K562 (cell line): ENCODE measurements around the gene PITPNM3. TPM values are rescaled to one million over a fixed set of nuclear protein-coding genes. Genes with fewer than 3 reads are reported as not detected.

ENCODE experiments used
- ADNP ChIP-seq: fragments of 200-800 bp; sonication (Bioruptor generic); IDR thresholded peaks from 2 replicates; pipeline ENCODE4 v1.6.1; 2016; ENCODE audit warnings: missing genetic modification characterization, missing compliant biosample characterization
- POLR3A ChIP-seq: IDR thresholded peaks from 2 replicates; pipeline ENCODE4 v1.6.1; 2011; ENCODE audit warnings: borderline replicate concordance, mild to moderate bottlenecking, moderate library complexity; ENCODE audit not compliant: insufficient read length, insufficient read depth; ENCODE audit errors: extremely low read depth
- SMARCA5 ChIP-seq: fragments of 450-650 bp; IDR thresholded peaks from 2 replicates; pipeline ENCODE4 v1.6.1; 2016
- WHSC1 ChIP-seq: IDR thresholded peaks from one replicate; pipeline ENCODE4 v1.6.1; 2012; ENCODE audit warnings: low read length, control low read depth, inconsistent platforms
- ZNF76 ChIP-seq: fragments of 250-450 bp; sonication (Bioruptor Pico); IDR thresholded peaks from 2 replicates; pipeline ENCODE4 v1.4.0; 2020; ENCODE audit warnings: mild to moderate bottlenecking, moderate library complexity, borderline replicate concordance
- polyA plus RNA-seq, 8 experiments: library from polyadenylated mRNA; depleted of rRNA in 4 of 8; stranded (reverse) in 5 of 8; unstranded in 3 of 8; fragments of >200 nt; fragmentation: Nextera tagmentation in 2 of 8; fragmentation: Illumina TruSeq in 1 of 8; extraction: Ambion mirVana in 2 of 8; extraction: Trizol in 1 of 8; gene quantifications; 2 replicates each; pipeline versions ENCODE4 v1.2.1 to v1.2.3, GENCODE V29; 2011 to 2014; ENCODE audit warnings: inconsistent platforms in 1 of 8, missing spikeins in 1 of 8
- total RNA-seq, 7 experiments: library from RNA; depleted of rRNA in 6 of 7; stranded (reverse); fragments of >200 nt in 6 of 7; fragmentation: Illumina TruSeq in 2 of 7; extraction: Trizol in 2 of 7; gene quantifications; 2 replicates each; pipeline versions ENCODE4 v1.2.1 to v1.2.3, GENCODE V29; 2011 to 2021; ENCODE audit warnings: low replicate concordance in 1 of 7
- TF ChIP-seq, protein P1 (sequence below): fragments of 450-650 bp; IDR thresholded peaks from 2 replicates; pipeline ENCODE4 v1.6.1; 2017; ENCODE audit warnings: antibody characterized with exemption, mild to moderate bottlenecking
- TF ChIP-seq, protein P2 (sequence below): sonication (generic); formaldehyde crosslinking; IDR thresholded peaks from 2 replicates; pipeline ENCODE4 v1.8.0; 2022; ENCODE audit warnings: missing genetic modification reagents, mild to moderate bottlenecking, moderate library complexity, borderline replicate concordance
- TF ChIP-seq, protein P3 (sequence below): fragments of 250-450 bp; sonication (Bioruptor Pico); IDR thresholded peaks from 2 replicates; pipeline ENCODE4 v1.5.0; 2021

PITPNM3 gene
- total and polyA plus RNA-seq, 9 of the 15 experiments (the other 6 are each of a cell fraction or from before 2014, with no cell fraction given), result 0.14 to 0.38 (median 0.22) TPM; not detected in 2

DNA sequence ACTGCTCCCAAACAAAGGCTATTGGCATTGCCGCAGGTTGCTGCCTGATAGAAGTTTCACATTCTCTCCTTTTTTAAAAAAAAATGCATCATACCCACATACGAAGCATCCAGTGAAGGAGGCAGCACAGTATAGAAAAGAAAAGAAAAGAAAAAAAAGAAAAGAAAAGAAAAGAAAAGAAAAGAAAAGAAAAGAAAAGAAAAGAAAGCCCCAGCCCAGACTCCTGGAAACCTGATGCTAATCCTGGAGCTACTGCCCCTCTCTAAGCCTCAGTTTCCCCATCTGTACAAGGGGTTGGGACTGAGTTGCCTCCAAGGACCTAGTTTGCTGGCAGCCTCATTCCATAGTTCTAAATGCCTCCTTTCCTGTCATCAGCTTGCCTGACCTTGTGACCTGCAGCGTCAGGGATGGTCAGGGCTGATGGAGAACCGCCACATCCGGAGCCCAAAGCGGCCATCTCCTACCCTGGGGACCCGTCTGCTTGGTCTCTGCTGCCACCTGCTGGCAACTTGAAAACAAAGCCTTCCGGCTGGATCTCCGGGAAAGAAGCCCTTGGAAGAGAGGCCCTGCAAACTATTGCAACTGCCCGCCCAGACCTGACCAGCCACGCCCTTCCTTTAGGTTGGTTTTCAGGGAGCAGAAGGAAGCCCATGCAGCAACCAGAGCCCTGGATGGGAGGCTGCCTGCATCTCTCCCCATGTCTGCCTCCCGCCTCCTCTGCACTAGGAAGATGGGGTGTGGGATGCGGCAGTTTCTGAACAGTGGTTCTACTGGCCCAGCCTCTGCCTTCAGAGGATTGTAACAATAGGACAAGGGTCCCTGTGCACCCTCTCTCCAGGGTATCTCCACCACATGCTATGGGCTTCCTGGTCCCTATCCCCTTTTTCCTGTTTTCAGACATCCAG is 134.4 kb downstream of the PITPNM3 start (continued):
- TF ChIP-seq, protein P1, sequence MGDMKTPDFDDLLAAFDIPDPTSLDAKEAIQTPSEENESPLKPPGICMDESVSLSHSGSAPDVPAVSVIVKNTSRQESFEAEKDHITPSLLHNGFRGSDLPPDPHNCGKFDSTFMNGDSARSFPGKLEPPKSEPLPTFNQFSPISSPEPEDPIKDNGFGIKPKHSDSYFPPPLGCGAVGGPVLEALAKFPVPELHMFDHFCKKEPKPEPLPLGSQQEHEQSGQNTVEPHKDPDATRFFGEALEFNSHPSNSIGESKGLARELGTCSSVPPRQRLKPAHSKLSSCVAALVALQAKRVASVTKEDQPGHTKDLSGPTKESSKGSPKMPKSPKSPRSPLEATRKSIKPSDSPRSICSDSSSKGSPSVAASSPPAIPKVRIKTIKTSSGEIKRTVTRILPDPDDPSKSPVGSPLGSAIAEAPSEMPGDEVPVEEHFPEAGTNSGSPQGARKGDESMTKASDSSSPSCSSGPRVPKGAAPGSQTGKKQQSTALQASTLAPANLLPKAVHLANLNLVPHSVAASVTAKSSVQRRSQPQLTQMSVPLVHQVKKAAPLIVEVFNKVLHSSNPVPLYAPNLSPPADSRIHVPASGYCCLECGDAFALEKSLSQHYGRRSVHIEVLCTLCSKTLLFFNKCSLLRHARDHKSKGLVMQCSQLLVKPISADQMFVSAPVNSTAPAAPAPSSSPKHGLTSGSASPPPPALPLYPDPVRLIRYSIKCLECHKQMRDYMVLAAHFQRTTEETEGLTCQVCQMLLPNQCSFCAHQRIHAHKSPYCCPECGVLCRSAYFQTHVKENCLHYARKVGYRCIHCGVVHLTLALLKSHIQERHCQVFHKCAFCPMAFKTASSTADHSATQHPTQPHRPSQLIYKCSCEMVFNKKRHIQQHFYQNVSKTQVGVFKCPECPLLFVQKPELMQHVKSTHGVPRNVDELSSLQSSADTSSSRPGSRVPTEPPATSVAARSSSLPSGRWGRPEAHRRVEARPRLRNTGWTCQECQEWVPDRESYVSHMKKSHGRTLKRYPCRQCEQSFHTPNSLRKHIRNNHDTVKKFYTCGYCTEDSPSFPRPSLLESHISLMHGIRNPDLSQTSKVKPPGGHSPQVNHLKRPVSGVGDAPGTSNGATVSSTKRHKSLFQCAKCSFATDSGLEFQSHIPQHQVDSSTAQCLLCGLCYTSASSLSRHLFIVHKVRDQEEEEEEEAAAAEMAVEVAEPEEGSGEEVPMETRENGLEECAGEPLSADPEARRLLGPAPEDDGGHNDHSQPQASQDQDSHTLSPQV, result no peak
- TF ChIP-seq, protein P2, sequence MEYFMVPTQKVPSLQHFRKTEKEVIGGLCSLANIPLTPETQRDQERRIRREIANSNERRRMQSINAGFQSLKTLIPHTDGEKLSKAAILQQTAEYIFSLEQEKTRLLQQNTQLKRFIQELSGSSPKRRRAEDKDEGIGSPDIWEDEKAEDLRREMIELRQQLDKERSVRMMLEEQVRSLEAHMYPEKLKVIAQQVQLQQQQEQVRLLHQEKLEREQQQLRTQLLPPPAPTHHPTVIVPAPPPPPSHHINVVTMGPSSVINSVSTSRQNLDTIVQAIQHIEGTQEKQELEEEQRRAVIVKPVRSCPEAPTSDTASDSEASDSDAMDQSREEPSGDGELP, result peak; percentile 75; the same call in 1 of the 2 replicates
- TF ChIP-seq WHSC1 (no peak), POLR3A (no peak), SMARCA5 (no peak), ZNF76 (CRISPR knock-in tag) (no peak), ADNP (tag) (no peak)
- TF ChIP-seq, protein P3, sequence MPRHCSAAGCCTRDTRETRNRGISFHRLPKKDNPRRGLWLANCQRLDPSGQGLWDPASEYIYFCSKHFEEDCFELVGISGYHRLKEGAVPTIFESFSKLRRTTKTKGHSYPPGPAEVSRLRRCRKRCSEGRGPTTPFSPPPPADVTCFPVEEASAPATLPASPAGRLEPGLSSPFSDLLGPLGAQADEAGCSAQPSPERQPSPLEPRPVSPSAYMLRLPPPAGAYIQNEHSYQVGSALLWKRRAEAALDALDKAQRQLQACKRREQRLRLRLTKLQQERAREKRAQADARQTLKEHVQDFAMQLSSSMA, result no peak
